Astrocyte of the spinal cord (primary cell): ENCODE measurements around the gene UNC45B.
"Not testable (repeated sequence)": the region's sequence is repeated elsewhere in the genome, so short reads cannot be mapped to it uniquely, and the experiment has no call there.

Experiments used
- DNase-seq: peaks from one replicate; pipeline ENCODE4 v3.0.0; 2011; ENCODE audit warnings: low read depth, low spot score
- H3K4me3 ChIP-seq: 2 replicates; pipeline ENCODE4 v1.5.1; 2011; ENCODE audit warnings: low read depth, mild to moderate bottlenecking, low read length, moderate library complexity
- CTCF ChIP-seq: IDR thresholded peaks from 2 replicates; pipeline ENCODE4 v1.5.1; 2012; ENCODE audit warnings: low read depth, mild to moderate bottlenecking, low read length, inconsistent platforms
- in situ Hi-C: cut with HindIII; loops from 2 replicates; pipeline ENCODE4 v1.10.0; 2017; ENCODE audit warnings: low sequenced_read_pairs

Gene UNC45B

GRCh38 chr17:35147375-35147905 lies at the start of gene UNC45B:
Gene UNC45B (plus strand): TSS chr17:35147817. CDS start chr17:35148264, 447 bp downstream.
- no peak for DNase-seq
- in situ Hi-C loops: no loop called here
- no peak within 1 kb of the TSS for H3K4me3 ChIP-seq
- no peak for TF ChIP-seq CTCF

DNA sequence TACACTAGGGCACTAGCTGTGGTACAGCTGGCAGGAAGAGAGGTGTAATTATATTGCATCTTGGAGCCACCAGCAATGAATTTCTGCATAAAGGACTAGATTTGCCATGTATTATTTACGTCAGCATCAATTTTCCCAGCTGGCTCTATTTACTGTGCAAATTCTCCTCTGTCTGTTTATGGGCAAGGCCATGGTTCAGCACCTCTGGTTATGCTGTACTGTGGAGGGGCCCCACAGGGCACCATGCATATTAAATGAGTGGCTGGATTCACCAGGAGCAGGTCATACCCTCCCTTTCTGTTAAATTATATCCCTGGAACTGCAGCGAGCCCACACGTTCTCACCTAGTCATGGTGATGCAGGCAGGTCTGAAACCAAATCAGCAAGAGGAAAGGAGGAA lies 47.7 kb upstream of the UNC45B start:
- in situ Hi-C loops: no loop called here
- no peak overlapping the region for H3K4me3 ChIP-seq
- no peak for DNase-seq
- TF ChIP-seq CTCF: no peak

DNA sequence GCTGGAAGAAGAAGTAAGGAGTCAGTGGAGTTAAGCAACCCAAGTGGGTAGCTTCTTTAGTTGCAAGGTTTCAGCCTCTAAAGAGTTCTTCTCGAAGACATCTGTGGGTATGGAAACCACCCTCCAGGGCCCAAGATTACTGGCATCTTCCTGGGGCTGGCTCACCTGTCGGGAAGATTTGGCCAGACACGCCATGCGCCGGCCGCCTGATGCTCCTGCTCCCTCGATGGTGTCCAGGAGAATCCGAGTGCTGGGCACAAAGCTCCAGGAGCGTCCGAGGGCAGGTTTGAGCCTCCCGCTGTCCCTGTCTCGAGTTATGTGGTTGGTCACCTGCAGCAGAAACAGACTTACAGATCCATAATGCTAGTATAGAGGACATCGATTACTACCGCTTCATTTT lies 46.6 kb upstream of the UNC45B start:
- DNase-seq: no peak
- TF ChIP-seq CTCF: no peak
- in situ Hi-C loops: no loop called here
- H3K4me3 ChIP-seq: no peak overlapping the region

DNA sequence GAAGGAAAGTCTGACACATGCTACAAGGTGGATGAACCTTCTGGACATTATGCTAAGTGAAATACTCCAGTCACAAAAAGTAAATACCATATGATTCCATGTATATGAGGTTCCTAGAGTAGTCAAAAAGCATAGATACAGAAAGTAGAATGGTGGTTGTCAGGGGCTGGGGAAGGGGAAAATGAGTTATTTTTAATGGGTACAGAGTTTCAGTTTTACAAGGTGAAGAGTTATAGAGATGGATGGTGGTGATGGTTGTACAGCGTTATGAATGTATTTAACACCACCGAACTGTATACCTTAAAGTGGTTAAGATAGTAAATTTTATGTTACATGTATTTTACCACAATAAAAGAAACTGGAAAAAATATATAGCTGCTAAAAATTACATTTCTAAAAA lies 45.9 kb upstream of the UNC45B start:
- H3K4me3 ChIP-seq: no peak overlapping the region
- TF ChIP-seq CTCF: no peak
- no peak for DNase-seq
- in situ Hi-C loops: no loop called here

DNA sequence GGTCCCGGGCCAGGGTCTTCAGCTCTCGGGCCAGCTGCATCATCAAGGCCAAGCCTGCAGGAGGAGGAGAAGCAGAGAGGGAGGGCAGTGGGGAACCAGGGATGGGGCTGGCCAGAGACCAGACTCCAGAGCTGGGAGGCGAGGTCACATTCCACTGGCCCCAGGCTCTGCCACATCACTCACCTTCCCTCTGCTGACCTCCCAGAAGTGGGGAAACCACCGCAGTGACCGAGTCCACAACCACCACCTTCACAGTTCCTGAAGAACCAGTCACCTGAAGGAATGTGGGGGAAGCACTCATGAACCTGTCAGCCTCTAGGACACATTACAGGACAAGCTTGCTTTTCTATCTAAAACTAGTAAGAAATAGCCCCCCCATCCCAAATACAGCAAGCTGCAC lies 44.3 kb upstream of the UNC45B start:
- DNase-seq: no peak
- no peak for TF ChIP-seq CTCF
- in situ Hi-C loops: no loop called here
- no peak overlapping the region for H3K4me3 ChIP-seq

- in situ Hi-C loops: no loop called here
- DNase-seq: no peak
- no peak for TF ChIP-seq CTCF
- no peak overlapping the region for H3K4me3 ChIP-seq
Observed at GRCh38 chr17:35104844-35105450, 42.7 kb upstream of the UNC45B start.

DNA sequence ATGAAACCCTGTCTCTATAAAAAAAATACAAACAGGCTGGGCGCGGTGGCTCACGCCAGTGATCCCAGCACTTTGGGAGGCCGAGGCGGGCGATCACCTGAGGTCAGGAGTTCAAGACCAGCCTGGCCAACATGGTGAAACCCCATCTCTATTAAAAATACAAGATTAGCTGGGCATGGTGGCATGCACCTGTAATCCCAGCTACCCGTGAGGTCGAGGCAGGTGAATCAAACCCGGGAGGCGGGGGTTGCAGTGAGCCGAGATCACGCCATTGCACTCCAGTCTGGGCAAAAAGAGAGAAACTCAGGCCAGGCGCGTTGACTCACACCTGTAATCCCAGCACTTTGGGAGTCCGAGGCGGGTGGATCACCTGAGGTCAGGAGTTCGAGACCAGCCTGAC lies 36.8 kb upstream of the UNC45B start:
- DNase-seq, in situ Hi-C loops, H3K4me3 ChIP-seq: not testable (repeated sequence)
